Right atrium auricular region (tissue), 2 donors: ENCODE results near the gene PDE6D. TPM values are rescaled to one million over a fixed set of nuclear protein-coding genes. Genes with fewer than 3 reads are reported as not detected.

Experiments used
- DNase-seq: peaks from one replicate; pipeline ENCODE4 v3.0.0-alpha.2; 2019; ENCODE audit warnings: low spot score
- H3K27ac ChIP-seq, 2 donors: fragments of 200-600 bp; sonication (generic); 1 replicate in 1 of 2; 2 replicates in 1 of 2; pipeline ENCODE4 v1.5.1; 2016 to 2019
- H3K27me3 ChIP-seq, 2 donors: fragments of 200-600 bp; sonication (generic); one replicate each; pipeline versions ENCODE4 v1.5.1 to v1.6.0; 2017 to 2019
- H3K36me3 ChIP-seq: fragments of 200-600 bp; sonication (generic); one replicate; pipeline ENCODE4 v1.5.1; 2016
- H3K4me1 ChIP-seq, 2 donors: fragments of 200-600 bp; sonication (generic); one replicate each; pipeline versions ENCODE4 v1.5.1 to v1.6.0; 2017 to 2019
- H3K4me3 ChIP-seq, 2 donors: fragments of 200-600 bp; sonication (generic); 1 replicate in 1 of 2; 2 replicates in 1 of 2; pipeline ENCODE4 v1.5.1; 2017 to 2019; ENCODE audit warnings: mild to moderate bottlenecking in 1 of 2, moderate library complexity in 1 of 2
- H3K9me3 ChIP-seq, 2 donors: fragments of 200-600 bp; sonication (generic); one replicate each; pipeline ENCODE4 v1.5.1; 2019
- total RNA-seq, 2 donors: library from RNA; depleted of rRNA; stranded (reverse); fragments of >200 nt; gene quantifications; one replicate each; pipeline ENCODE4 v1.1.0, GENCODE V29; 2016
- TF ChIP-seq, protein P1 (sequence below), 2 donors: fragments of 200-600 bp; sonication (generic); IDR thresholded peaks; one replicate each; pipeline ENCODE4 v1.5.1; 2019; ENCODE audit warnings: antibody characterized with exemption in 2 of 2

The PDE6D gene
- total RNA-seq, 2 donors from 2014 or later = 17.5 to 20.3 TPM

DNA sequence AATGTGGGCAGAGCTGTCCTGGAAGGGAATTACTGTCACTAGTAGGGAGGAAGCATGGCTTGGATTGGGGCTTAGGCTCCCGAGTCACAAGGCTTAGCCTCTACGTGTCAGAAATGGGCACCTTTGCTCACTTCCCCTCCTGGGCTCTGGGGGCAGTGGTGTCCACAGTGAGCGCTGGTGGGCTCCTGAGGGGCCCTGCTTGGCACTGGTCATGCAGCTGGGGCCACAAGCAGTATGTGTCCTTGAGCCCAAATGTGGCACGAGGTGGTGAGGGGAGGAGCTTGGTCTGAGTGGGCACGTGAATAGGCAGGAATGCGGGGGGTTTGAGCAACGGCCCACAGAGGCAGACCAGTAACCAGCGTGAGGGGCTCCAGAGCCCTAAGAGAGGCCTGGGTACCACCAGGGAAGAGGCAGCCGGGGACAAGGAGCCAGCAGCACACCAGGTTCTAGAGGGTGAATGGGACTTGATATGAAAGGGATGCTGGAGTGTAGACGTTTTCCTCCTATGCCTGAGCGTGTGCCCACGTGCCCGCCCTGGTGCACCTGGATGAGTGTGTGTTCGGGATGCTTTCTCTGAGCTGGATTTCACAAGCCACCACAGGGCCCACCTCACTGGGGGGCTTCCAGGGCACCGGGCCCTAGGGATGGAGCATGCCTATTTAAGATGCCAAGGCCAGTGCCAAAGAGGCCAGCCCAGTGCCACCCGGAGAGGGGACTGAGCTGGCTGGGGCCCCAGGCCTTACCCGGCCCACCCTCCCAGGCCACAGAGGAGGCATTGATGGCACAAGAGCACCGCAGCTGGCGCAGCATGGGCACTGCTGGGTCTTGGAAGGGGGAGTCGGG is 95.5 kb downstream of the PDE6D start:
- Histone ChIP-seq H3K4me1 (peaks cover 0 to 38% of the 10 kb centered on the region in 2 donors), H3K27me3 (no peaks in the 10 kb centered on the region), H3K9me3 (no peaks in the 10 kb centered on the region), H3K27ac (peak overlapping the region; percentile 77 to 95), H3K4me3 (no peak overlapping the region), H3K36me3 (no peaks in the 10 kb centered on the region)
- TF ChIP-seq, protein P1, sequence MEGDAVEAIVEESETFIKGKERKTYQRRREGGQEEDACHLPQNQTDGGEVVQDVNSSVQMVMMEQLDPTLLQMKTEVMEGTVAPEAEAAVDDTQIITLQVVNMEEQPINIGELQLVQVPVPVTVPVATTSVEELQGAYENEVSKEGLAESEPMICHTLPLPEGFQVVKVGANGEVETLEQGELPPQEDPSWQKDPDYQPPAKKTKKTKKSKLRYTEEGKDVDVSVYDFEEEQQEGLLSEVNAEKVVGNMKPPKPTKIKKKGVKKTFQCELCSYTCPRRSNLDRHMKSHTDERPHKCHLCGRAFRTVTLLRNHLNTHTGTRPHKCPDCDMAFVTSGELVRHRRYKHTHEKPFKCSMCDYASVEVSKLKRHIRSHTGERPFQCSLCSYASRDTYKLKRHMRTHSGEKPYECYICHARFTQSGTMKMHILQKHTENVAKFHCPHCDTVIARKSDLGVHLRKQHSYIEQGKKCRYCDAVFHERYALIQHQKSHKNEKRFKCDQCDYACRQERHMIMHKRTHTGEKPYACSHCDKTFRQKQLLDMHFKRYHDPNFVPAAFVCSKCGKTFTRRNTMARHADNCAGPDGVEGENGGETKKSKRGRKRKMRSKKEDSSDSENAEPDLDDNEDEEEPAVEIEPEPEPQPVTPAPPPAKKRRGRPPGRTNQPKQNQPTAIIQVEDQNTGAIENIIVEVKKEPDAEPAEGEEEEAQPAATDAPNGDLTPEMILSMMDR (IDR thresholded peaks at IDR 0.05) = peak in 1 of 2 donors; percentile 12
- no peak for DNase-seq

DNA sequence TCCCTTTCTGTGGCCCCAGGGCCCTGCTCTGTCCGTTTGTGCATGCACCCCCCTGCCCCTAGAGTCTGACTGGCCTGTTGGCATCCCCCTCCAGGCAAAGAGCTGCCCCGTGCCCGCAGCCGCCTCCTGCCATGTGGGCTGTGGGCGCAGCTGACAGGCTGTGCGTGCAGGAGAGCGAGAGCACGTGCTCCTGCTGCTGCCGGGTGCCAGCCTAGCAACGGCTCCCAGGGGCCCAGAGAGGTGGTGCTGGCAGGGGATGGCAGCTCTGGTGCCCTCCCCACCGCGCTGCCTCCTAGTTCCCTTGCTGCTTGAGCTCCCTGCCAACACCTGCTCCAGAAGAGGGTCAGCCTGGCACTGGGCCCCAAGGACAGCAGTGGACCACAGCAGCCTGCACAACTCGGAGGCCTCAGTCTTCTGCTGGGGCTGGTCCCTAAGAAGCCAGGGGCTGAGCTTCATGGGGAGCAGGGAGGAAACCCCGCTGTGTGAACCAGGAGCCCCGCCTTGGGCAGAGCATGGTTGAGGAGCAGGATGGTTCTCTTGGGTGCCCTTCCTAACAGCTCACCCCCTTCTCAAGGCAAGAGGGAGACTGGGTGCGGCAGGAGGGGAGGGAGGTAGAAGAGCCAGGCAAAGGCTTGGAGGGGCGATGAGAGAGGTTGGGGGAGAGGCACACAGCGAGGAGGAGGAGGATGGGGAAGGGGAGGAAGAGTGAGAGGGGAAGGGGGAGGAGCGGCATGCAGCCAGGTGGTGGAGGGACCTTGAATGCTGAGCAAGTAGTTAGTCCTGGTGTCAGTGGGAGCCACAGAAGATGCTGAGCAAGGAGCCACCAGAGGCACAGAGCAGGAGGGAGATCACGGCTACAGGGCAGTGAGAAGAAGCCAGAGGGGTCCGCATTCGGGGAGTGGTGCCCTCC is 96.5 kb downstream of the PDE6D start:
- TF ChIP-seq, protein P1 (IDR thresholded peaks at IDR 0.05) = no peak
- H3K27ac ChIP-seq = peak overlapping the region; percentile 91 to 95
- no peak for DNase-seq
- peaks cover 0 to 44% of the 10 kb centered on the region in 2 donors for H3K4me1 ChIP-seq
- H3K4me3 ChIP-seq = no peak overlapping the region
- no peaks in the 10 kb centered on the region for H3K9me3 ChIP-seq
- H3K36me3 ChIP-seq = no peaks in the 10 kb centered on the region
- no peaks in the 10 kb centered on the region for H3K27me3 ChIP-seq

DNA sequence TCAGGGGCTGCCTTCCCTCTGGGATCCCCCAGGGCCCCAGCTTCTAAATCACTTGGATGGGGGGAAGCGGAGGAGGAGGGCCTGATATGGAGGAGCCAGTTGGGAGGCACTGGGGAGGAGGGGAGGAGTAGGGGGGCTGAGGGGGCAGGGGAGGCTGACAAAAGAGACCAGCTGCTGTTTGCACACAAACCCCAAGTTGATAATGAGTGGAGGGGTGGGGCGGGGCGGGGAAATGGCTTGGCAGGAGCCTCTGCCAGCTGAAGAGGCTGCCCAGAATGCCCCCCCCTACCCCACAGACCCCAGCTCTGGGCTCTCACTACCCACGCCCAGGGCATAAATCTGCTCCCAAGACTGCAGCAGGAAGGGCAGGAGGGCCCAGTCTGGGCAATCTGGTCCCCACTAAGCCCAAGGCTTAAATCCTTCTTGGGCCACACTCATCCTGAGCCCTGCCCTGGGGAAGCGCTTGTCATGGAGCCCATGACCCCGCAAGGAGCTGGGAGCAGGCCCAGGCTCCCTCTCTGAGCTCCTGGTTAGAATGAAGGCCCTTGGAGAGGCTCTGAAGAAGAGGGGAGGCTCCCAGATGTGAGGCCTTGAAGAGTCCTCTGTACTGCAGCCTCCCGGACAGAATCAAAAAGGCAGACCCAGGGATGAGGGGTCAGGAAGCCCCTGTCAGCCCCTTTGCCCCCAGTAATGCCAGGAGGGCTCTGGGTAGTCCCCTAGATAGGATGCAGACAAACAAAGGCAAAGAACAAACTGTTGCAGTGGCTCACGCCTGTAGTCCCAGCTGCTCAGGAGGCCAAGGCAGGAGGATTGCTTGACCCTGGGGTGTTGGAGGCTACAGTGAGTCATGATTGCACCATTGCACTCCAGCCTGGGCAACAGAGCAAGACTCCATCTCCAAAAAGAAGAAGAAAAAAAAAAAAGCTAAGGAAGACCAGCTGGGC is 97.5 kb downstream of the PDE6D start:
- H3K4me1 ChIP-seq = peaks cover 0 to 44% of the 10 kb centered on the region in 2 donors
- TF ChIP-seq, protein P1 (IDR thresholded peaks at IDR 0.05) = no peak
- H3K9me3 ChIP-seq = no peaks in the 10 kb centered on the region
- no peak overlapping the region for H3K4me3 ChIP-seq
- no peak for DNase-seq
- no peaks in the 10 kb centered on the region for H3K36me3 ChIP-seq
- H3K27ac ChIP-seq = peak overlapping the region; percentile 91 to 95
- H3K27me3 ChIP-seq = no peaks in the 10 kb centered on the region

DNA sequence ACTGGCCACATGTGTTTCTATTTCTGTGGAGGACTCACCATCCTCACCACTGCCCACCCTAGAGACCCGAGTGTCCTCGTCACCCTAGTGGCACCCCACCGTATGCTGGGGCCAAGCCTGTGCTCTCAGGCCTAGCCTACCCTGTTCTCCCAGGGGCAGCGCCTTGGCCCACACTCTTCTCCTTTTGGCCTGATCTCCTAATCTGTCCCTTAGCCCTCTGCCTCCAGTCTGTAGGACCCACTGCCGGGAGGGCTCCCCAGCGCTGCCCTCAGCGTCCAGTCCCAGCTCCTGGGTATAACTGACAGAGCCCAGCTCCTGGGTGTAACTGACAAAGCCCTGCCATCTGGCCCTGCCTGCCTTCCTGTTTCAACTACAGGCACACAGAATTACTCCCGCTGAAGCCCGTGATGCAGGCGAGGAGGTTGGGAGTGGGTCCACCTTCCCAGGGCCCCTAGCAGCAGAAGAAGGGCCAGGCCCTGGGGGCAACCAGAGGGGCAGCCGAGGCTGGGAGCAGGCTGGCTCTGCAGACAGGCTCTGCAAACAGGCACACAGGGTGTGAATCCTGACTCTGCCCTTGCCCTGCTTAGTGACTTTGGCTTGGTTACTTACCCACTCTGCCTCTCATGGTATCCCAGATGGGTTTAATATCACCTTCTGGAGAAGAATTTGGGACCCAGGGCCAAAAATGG is 98.3 kb downstream of the PDE6D start:
- H3K27me3 ChIP-seq = no peaks in the 10 kb centered on the region
- H3K36me3 ChIP-seq = no peaks in the 10 kb centered on the region
- peaks cover 0 to 44% of the 10 kb centered on the region in 2 donors for H3K4me1 ChIP-seq
- TF ChIP-seq, protein P1 (IDR thresholded peaks at IDR 0.05) = no peak
- no peaks in the 10 kb centered on the region for H3K9me3 ChIP-seq
- H3K27ac ChIP-seq = peak overlapping the region; percentile 91 to 95
- DNase-seq = no peak
- no peak overlapping the region for H3K4me3 ChIP-seq

Other genes with a start within 250 kb of the PDE6D start
- not detected for gene TEX44, start 188.4 kb downstream of the PDE6D start, total RNA-seq
- 100 to 1,000 TPM; 234 to 430 TPM for gene PTMA, start 72.8 kb downstream of the PDE6D start, total RNA-seq
- 10 to 100 TPM; 12.2 to 14.9 TPM for gene COPS7B, start 5.2 kb upstream of the PDE6D start, total RNA-seq
- gene NPPC, start 145.1 kb upstream of the PDE6D start, total RNA-seq = 1 to 10 TPM in 1 of 2 donors, under 1 TPM in 1; 0.82 to 1.1 TPM
- gene DIS3L2, start 180.4 kb upstream of the PDE6D start, total RNA-seq = 10 to 100 TPM; 19.6 to 22.1 TPM